Tibial nerve (tissue), 3 donors: ENCODE results near the gene ADIPOR2.

Experiments
- POLR2A ChIP-seq, 2 donors: fragments of 450-650 bp; IDR thresholded peaks; one replicate each; pipeline ENCODE4 v1.6.1; 2017; ENCODE audit warnings: antibody characterized with exemption in 2 of 2, mild to moderate bottlenecking in 2 of 2, moderate library complexity in 2 of 2
- TF ChIP-seq, protein P1 (sequence below), 5 experiments: fragments of 200-600 bp in 3 of 5; fragments of 450-650 bp in 2 of 5; sonication (generic) in 3 of 5; IDR thresholded peaks; one replicate each; pipeline ENCODE4 v1.5.1; 2016 to 2019; ENCODE audit warnings: antibody characterized with exemption in 5 of 5, mild to moderate bottlenecking in 3 of 5, moderate library complexity in 2 of 5

GRCh38 chr12:1720494-1720893 is 29.6 kb downstream of the ADIPOR2 start:
- TF ChIP-seq POLR2A (IDR thresholded peaks at IDR 0.05) = no peak
- TF ChIP-seq, protein P1, sequence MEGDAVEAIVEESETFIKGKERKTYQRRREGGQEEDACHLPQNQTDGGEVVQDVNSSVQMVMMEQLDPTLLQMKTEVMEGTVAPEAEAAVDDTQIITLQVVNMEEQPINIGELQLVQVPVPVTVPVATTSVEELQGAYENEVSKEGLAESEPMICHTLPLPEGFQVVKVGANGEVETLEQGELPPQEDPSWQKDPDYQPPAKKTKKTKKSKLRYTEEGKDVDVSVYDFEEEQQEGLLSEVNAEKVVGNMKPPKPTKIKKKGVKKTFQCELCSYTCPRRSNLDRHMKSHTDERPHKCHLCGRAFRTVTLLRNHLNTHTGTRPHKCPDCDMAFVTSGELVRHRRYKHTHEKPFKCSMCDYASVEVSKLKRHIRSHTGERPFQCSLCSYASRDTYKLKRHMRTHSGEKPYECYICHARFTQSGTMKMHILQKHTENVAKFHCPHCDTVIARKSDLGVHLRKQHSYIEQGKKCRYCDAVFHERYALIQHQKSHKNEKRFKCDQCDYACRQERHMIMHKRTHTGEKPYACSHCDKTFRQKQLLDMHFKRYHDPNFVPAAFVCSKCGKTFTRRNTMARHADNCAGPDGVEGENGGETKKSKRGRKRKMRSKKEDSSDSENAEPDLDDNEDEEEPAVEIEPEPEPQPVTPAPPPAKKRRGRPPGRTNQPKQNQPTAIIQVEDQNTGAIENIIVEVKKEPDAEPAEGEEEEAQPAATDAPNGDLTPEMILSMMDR (IDR thresholded peaks at IDR 0.05) = no peak
